Endothelial cell of umbilical vein (primary cell): ENCODE data around the gene LRCH1. TPM values are rescaled to one million over a fixed set of nuclear protein-coding genes. Genes with fewer than 3 reads are reported as not detected.

Experiments
- BruUV-seq: library from RNA; stranded (reverse); fragments of 400-500 nt; replicated peaks from 2 replicates; lab custom pipeline; 2021; lab: Mats Ljungman, UMichigan
- CTCF ChIA-PET: fragments of 300-600, 350-600 bp; sonication (Branson Sonifier 250); formaldehyde crosslinking; loops from one replicate; lab custom pipeline; 2021; ENCODE audit warnings: antibody characterized with exemption, inconsistent platforms; lab: Charles Lee
- POLR2A ChIA-PET: fragments of 300-600, 350-600 bp; sonication (Branson Sonifier 250); formaldehyde crosslinking; loops from one replicate; lab custom pipeline; 2021; ENCODE audit warnings: antibody characterized with exemption, inconsistent platforms; lab: Charles Lee
- DNase-seq: peaks from one replicate; pipeline ENCODE4 v3.0.0-alpha.2; 2011; ENCODE audit warnings: low read depth, low spot score
- FAIRE-seq: peaks from 2 replicates; lab custom pipeline; 2011; peaks lifted over from hg19 to GRCh38; lab: Jason Lieb, UNC
- H2AFZ ChIP-seq: 2 replicates; pipeline ENCODE4 v1.6.0; 2012; ENCODE audit warnings: low read depth, low read length, control low read depth, inconsistent platforms
- H3K27ac ChIP-seq: 2 replicates; pipeline ENCODE4 v1.5.1; 2011; ENCODE audit warnings: low read depth, mild to moderate bottlenecking, control low read depth, low read length, moderate library complexity; ENCODE audit not compliant: insufficient read depth
- H3K27me3 ChIP-seq, 2 experiments: 2 replicates each; pipeline versions ENCODE4 v1.6.0 to v1.6.1; 2011; ENCODE audit warnings: low read length in 2 of 2, mixed read lengths in 1 of 2; ENCODE audit not compliant: control insufficient read depth in 2 of 2, insufficient read depth in 2 of 2
- H3K36me3 ChIP-seq, 2 experiments: 2 replicates in 1 of 2; 3 replicates in 1 of 2; pipeline ENCODE4 v1.5.1; 2011; ENCODE audit warnings: low read length in 2 of 2, mild to moderate bottlenecking in 1 of 2, moderate library complexity in 1 of 2; ENCODE audit not compliant: control insufficient read depth in 2 of 2, insufficient read depth in 2 of 2; ENCODE audit errors: extremely low read depth in 1 of 2
- H3K4me1 ChIP-seq: 3 replicates; pipeline ENCODE4 v1.5.1; 2011; ENCODE audit warnings: mild to moderate bottlenecking, low read length; ENCODE audit not compliant: control insufficient read depth, insufficient read depth; ENCODE audit errors: extremely low read depth
- H3K4me2 ChIP-seq: 2 replicates; pipeline ENCODE4 v1.6.1; 2011; ENCODE audit warnings: low read length, control low read depth, mixed read lengths; ENCODE audit not compliant: insufficient read depth
- H3K4me3 ChIP-seq, 3 experiments: fragments of 200-600 bp in 1 of 3; sonication (generic), shearing (Covaris generic) in 1 of 3; replicated peaks in 1 of 3; 2 replicates each; pipeline ENCODE4 v1.5.1; 2011 to 2016; ENCODE audit warnings: control low read depth in 3 of 3, low read length in 3 of 3, mild to moderate bottlenecking in 2 of 3, inconsistent platforms in 1 of 3, low read depth in 1 of 3, moderate library complexity in 1 of 3; ENCODE audit not compliant: insufficient read depth in 1 of 3
- H3K79me2 ChIP-seq: 2 replicates; pipeline ENCODE4 v1.6.0; 2012; ENCODE audit warnings: low read length, inconsistent platforms; ENCODE audit not compliant: control insufficient read depth, insufficient read depth
- H3K9ac ChIP-seq: replicated peaks from 2 replicates; pipeline ENCODE3; 2011; ENCODE audit warnings: low read length, control low read depth; ENCODE audit not compliant: insufficient read depth; ENCODE audit errors: extremely low read depth
- H3K9me1 ChIP-seq: replicated peaks from 3 replicates; pipeline ENCODE4 v1.6.0; 2011; ENCODE audit warnings: mild to moderate bottlenecking, low read length; ENCODE audit not compliant: control insufficient read depth, insufficient read depth; ENCODE audit errors: extremely low read depth
- H3K9me3 ChIP-seq: replicated peaks from 2 replicates; pipeline ENCODE4 v1.5.1; 2012; ENCODE audit warnings: low read length, inconsistent platforms; ENCODE audit not compliant: control insufficient read depth, insufficient read depth
- H4K20me1 ChIP-seq: replicated peaks from 2 replicates; pipeline ENCODE3; 2011; ENCODE audit warnings: mild to moderate bottlenecking, low read length; ENCODE audit not compliant: control insufficient read depth, insufficient read depth; ENCODE audit errors: extremely low read depth
- CTCF ChIP-seq, 2 donors: IDR thresholded peaks; 1 replicate in 1 of 2; 2 replicates in 1 of 2; pipeline ENCODE4 v1.5.1; 2011; ENCODE audit warnings: low read length in 2 of 2, mild to moderate bottlenecking in 2 of 2, moderate library complexity in 2 of 2, control low read depth in 1 of 2, inconsistent platforms in 1 of 2, low read depth in 1 of 2; ENCODE audit not compliant: insufficient read depth in 1 of 2; ENCODE audit errors: extremely low read depth in 1 of 2
- EZH2 ChIP-seq: IDR thresholded peaks from 2 replicates; pipeline ENCODE4 v1.6.1; 2012; ENCODE audit warnings: borderline replicate concordance, low read depth, mild to moderate bottlenecking, moderate library complexity, low read length, inconsistent platforms; ENCODE audit not compliant: severe bottlenecking
- FOS ChIP-seq: IDR thresholded peaks from 2 replicates; pipeline ENCODE4 v1.6.1; 2011; ENCODE audit warnings: mild to moderate bottlenecking, low read length, moderate library complexity, borderline replicate concordance; ENCODE audit not compliant: insufficient read depth
- JUN ChIP-seq: IDR thresholded peaks from 2 replicates; pipeline ENCODE4 v1.6.1; 2011; ENCODE audit warnings: borderline replicate concordance, low read depth; ENCODE audit not compliant: insufficient read length, insufficient read depth
- MAX ChIP-seq: IDR thresholded peaks from 2 replicates; pipeline ENCODE4 v1.6.1; 2011; ENCODE audit not compliant: insufficient read depth, insufficient read length
- POLR2AphosphoS5 ChIP-seq: IDR thresholded peaks from 2 replicates; pipeline ENCODE4 v1.6.1; 2012; ENCODE audit warnings: low read depth, mild to moderate bottlenecking, control low read depth, low read length, moderate library complexity; ENCODE audit not compliant: insufficient read depth
- dilution Hi-C: fragments of 300-500 bp; cut with MboI; formaldehyde crosslinking; loops from one replicate; pipeline ENCODE4 v1.15.0; 2019; ENCODE audit warnings: low sequenced_read_pairs; ENCODE audit not compliant: extremely low pct_ligation_motif_present
- intact Hi-C: fragments of 100-400 bp; cut with micrococcal nuclease; formaldehyde crosslinking; loops from one replicate; pipeline ENCODE4 v1.10.0; 2022
- polyA plus RNA-seq, 4 experiments: library from polyadenylated mRNA; depleted of rRNA in 3 of 4; stranded (reverse) in 3 of 4; unstranded in 1 of 4; fragments of >200 nt; gene quantifications; 2 replicates each; pipeline versions ENCODE4 v1.2.1 to v1.2.3, GENCODE V29; 2011 to 2012; ENCODE audit warnings: missing spikeins in 1 of 4
- total RNA-seq: library from RNA; stranded (reverse); gene quantifications from 2 replicates; pipeline ENCODE4 v1.2.3, GENCODE V29; 2021

LRCH1 gene
- total and polyA plus RNA-seq, 2 donors (not counting 3 experiments of a cell fraction or from before 2014, with no cell fraction given): 5.4 to 16.5 TPM

GRCh38 chr13:46778095-46778494, 225.1 kb downstream of the LRCH1 start:
- FAIRE-seq: no peak
- Histone ChIP-seq H3K27me3 (no peaks in the 10 kb centered on the region), H3K9me1 (no peaks in the 10 kb centered on the region), H3K27ac (no peak overlapping the region), H3K79me2 (no peaks in the 10 kb centered on the region), H3K36me3 (peaks cover 0 to 25% of the 10 kb centered on the region in 2 experiments), H3K4me2 (no peak overlapping the region), H4K20me1 (no peaks in the 10 kb centered on the region), H3K9me3 (no peaks in the 10 kb centered on the region), H3K4me1 (no peaks in the 10 kb centered on the region), H2AFZ (no peak overlapping the region), H3K9ac (no peak overlapping the region), H3K4me3 (no peak overlapping the region)
- intact Hi-C loops (no loop called here), dilution Hi-C loops (no loop called here)
- DNase-seq: no peak
- ChIA-PET CTCF (interaction anchor here (2.2 kb wide), 1 partner anchor 12 kb away, joined by 7 read pairs; no protein-coding TSS in a partner anchor), POLR2A (no interaction called here)
- TF ChIP-seq EZH2: no peak
- TF ChIP-seq JUN: no peak
- no peak for TF ChIP-seq CTCF (IDR thresholded peaks at IDR 0.05; ENCODE audit: extremely low read depth in 1 of 2, insufficient read depth in 1 of 2, low read depth in 1 of 2, low read length in 2 of 2)
- no peak for TF ChIP-seq FOS
- TF ChIP-seq MAX: no peak
- no peak for TF ChIP-seq POLR2AphosphoS5
- BruUV-seq: no TSS peak
